K562 (cell line): ENCODE results near the gene MINK1.

Source experiments
- EZH2 ChIP-seq: IDR thresholded peaks from 2 replicates; pipeline ENCODE4 v1.6.1; 2012; ENCODE audit warnings: low read depth, mild to moderate bottlenecking, inconsistent platforms, low read length, borderline replicate concordance
- GABPA ChIP-seq: fragments of 200-800 bp; sonication (Bioruptor generic); conservative IDR thresholded peaks from 2 replicates; pipeline ENCODE4 v1.6.1; 2016; ENCODE audit warnings: low read depth, missing genetic modification characterization, missing compliant biosample characterization
- POLR2A ChIP-seq: fragments of 450-650 bp; conservative IDR thresholded peaks from 2 replicates; pipeline ENCODE4 v1.6.1; 2016
- RBM22 ChIP-seq: fragments of 200-400 bp; formaldehyde crosslinking; IDR thresholded peaks from 2 replicates; pipeline ENCODE4 v1.6.1; 2018; ENCODE audit warnings: low read length, low read depth; ENCODE audit not compliant: poor library complexity, severe bottlenecking
- STAT5A ChIP-seq: IDR thresholded peaks from 2 replicates; pipeline ENCODE4 v1.6.1; 2012; ENCODE audit warnings: low read length, inconsistent platforms, borderline replicate concordance
- ZNF146 ChIP-seq: IDR thresholded peaks from one replicate; pipeline ENCODE4 v1.6.1; 2018; ENCODE audit warnings: missing compliant biosample characterization; ENCODE audit not compliant: unreplicated experiment
- ZNF76 ChIP-seq: fragments of 250-450 bp; sonication (Bioruptor Pico); IDR thresholded peaks from 2 replicates; pipeline ENCODE4 v1.4.0; 2020; ENCODE audit warnings: mild to moderate bottlenecking, moderate library complexity, borderline replicate concordance
- TF ChIP-seq, protein P1 (sequence below): IDR thresholded peaks from 3 replicates; pipeline ENCODE4 v1.6.1; 2011; ENCODE audit warnings: borderline replicate concordance, mild to moderate bottlenecking, moderate library complexity; ENCODE audit not compliant: insufficient read length; ENCODE audit errors: extremely low read depth
- TF ChIP-seq, protein P2 (sequence below): fragments of 200-800 bp; sonication (Bioruptor generic); IDR thresholded peaks from 2 replicates; pipeline ENCODE4 v1.6.1; 2017; ENCODE audit warnings: missing genetic modification characterization, missing compliant biosample characterization
- TF ChIP-seq, protein P3 (sequence below), 2 experiments: fragments of 450-650 bp in 1 of 2; sonication (generic) in 1 of 2; formaldehyde crosslinking in 1 of 2; IDR thresholded peaks in 1 of 2; conservative IDR thresholded peaks in 1 of 2; 2 replicates each; pipeline versions ENCODE4 v1.6.1 to v1.8.1; 2016 to 2023; ENCODE audit warnings: mild to moderate bottlenecking in 2 of 2, moderate library complexity in 2 of 2, inconsistent platforms in 1 of 2, missing genetic modification reagents in 1 of 2
- TF ChIP-seq, protein P4 (sequence below), 3 experiments: IDR thresholded peaks in 2 of 3; conservative IDR thresholded peaks in 1 of 3; 2 replicates each; pipeline ENCODE4 v1.5.1; 2011 to 2012; ENCODE audit warnings: low read length in 3 of 3, mild to moderate bottlenecking in 3 of 3, control low read depth in 2 of 3, improper control_type of control experiment in 1 of 3, inconsistent platforms in 1 of 3, low read depth in 1 of 3, mixed read lengths in 1 of 3, moderate library complexity in 1 of 3; ENCODE audit not compliant: insufficient read depth in 2 of 3

DNA sequence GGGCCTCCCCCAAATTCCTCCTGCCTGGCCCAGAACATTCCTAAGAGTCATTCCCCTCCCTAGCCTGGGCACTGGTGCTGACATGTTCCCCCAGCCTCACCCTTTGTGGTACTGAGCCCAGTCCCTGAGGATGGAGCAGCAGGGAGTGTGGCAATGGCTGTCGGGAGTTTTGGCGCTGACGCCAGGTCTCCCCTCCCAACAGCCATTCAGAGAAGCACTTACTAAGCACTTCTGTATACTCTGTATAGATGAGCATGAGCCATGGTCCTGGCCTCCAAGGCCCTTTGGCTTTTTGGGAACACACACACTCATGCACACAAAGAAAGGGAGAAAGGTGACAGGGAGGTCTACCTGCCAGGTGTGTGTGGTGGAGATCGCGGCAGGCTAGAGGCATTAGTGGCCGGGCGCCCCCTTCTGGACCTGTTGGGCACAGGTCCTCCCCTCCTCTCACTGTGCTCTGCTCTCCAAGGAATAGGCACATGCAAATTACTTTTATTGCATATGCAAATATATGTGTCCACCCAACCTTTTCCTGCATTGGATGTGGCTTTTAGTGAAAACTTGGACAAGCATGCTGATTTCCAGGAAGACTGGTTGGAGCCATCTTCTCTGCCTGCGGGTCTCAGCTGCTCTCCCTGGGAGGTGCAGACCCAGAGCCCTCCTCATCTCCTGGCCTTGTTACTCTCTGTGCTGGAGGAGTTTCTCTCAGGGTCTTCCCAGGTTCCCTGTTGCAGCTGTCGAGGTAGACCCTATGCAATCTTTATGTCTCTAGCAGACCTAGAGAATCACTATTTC lies 48.8 kb downstream of the MINK1 start:
- TF ChIP-seq, protein P1, sequence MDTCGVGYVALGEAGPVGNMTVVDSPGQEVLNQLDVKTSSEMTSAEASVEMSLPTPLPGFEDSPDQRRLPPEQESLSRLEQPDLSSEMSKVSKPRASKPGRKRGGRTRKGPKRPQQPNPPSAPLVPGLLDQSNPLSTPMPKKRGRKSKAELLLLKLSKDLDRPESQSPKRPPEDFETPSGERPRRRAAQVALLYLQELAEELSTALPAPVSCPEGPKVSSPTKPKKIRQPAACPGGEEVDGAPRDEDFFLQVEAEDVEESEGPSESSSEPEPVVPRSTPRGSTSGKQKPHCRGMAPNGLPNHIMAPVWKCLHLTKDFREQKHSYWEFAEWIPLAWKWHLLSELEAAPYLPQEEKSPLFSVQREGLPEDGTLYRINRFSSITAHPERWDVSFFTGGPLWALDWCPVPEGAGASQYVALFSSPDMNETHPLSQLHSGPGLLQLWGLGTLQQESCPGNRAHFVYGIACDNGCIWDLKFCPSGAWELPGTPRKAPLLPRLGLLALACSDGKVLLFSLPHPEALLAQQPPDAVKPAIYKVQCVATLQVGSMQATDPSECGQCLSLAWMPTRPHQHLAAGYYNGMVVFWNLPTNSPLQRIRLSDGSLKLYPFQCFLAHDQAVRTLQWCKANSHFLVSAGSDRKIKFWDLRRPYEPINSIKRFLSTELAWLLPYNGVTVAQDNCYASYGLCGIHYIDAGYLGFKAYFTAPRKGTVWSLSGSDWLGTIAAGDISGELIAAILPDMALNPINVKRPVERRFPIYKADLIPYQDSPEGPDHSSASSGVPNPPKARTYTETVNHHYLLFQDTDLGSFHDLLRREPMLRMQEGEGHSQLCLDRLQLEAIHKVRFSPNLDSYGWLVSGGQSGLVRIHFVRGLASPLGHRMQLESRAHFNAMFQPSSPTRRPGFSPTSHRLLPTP, result no peak
- TF ChIP-seq RBM22 (no peak), POLR2A (no peak), GABPA (tag) (no peak), ZNF146 (CRISPR knock-in tag) (no peak), ZNF76 (CRISPR knock-in tag) (no peak), STAT5A (no peak), EZH2 (no peak)
- TF ChIP-seq, protein P2, sequence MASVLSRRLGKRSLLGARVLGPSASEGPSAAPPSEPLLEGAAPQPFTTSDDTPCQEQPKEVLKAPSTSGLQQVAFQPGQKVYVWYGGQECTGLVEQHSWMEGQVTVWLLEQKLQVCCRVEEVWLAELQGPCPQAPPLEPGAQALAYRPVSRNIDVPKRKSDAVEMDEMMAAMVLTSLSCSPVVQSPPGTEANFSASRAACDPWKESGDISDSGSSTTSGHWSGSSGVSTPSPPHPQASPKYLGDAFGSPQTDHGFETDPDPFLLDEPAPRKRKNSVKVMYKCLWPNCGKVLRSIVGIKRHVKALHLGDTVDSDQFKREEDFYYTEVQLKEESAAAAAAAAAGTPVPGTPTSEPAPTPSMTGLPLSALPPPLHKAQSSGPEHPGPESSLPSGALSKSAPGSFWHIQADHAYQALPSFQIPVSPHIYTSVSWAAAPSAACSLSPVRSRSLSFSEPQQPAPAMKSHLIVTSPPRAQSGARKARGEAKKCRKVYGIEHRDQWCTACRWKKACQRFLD (CRISPR knock-in tag), result no peak
- TF ChIP-seq, protein P3, sequence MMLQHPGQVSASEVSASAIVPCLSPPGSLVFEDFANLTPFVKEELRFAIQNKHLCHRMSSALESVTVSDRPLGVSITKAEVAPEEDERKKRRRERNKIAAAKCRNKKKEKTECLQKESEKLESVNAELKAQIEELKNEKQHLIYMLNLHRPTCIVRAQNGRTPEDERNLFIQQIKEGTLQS (IDR thresholded peaks at IDR 0.05), result no peak
- TF ChIP-seq, protein P3 (CRISPR knock-in tag; conservative IDR thresholded peaks at IDR 0.05), result no peak
- TF ChIP-seq, protein P4, sequence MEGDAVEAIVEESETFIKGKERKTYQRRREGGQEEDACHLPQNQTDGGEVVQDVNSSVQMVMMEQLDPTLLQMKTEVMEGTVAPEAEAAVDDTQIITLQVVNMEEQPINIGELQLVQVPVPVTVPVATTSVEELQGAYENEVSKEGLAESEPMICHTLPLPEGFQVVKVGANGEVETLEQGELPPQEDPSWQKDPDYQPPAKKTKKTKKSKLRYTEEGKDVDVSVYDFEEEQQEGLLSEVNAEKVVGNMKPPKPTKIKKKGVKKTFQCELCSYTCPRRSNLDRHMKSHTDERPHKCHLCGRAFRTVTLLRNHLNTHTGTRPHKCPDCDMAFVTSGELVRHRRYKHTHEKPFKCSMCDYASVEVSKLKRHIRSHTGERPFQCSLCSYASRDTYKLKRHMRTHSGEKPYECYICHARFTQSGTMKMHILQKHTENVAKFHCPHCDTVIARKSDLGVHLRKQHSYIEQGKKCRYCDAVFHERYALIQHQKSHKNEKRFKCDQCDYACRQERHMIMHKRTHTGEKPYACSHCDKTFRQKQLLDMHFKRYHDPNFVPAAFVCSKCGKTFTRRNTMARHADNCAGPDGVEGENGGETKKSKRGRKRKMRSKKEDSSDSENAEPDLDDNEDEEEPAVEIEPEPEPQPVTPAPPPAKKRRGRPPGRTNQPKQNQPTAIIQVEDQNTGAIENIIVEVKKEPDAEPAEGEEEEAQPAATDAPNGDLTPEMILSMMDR (IDR thresholded peaks at IDR 0.05 in 2 of 3, conservative IDR thresholded peaks at IDR 0.05 in 1 of 3; ENCODE audit: insufficient read depth in 2 of 3, low read depth in 1 of 3, low read length in 3 of 3), result peak; percentile 74 to 83 (median 80)
